AG09319 (cell line): ENCODE results near the gene TMC6.

Experiments
- DNase-seq: peaks from one replicate; pipeline ENCODE4 v3.0.0-alpha.2; 2010; ENCODE audit warnings: low read depth; ENCODE audit errors: extremely low read depth
- CTCF ChIP-seq: IDR thresholded peaks from 2 replicates; pipeline ENCODE4 v1.5.1; 2011; ENCODE audit warnings: low read depth, mild to moderate bottlenecking, inconsistent platforms, low read length, moderate library complexity

Gene TMC6

GRCh38 chr17:78111727-78112517, 16.6 kb downstream of the TMC6 start:
- no peak for DNase-seq
- TF ChIP-seq CTCF, result no peak

GRCh38 chr17:78111016-78111726, 17.4 kb downstream of the TMC6 start:
- TF ChIP-seq CTCF, result no peak
- no peak for DNase-seq

GRCh38 chr17:78110363-78111015, 18.1 kb downstream of the TMC6 start:
- DNase-seq, result no peak
- TF ChIP-seq CTCF, result no peak

- no peak for TF ChIP-seq CTCF
Observed at GRCh38 chr17:78109489-78109761, 19.1 kb downstream of the TMC6 start.

GRCh38 chr17:78108726-78109488, 19.6 kb downstream of the TMC6 start:
- no peak for DNase-seq
- no peak for TF ChIP-seq CTCF

More at GRCh38 chr17:78109489-78109761, 19.1 kb downstream of the TMC6 start:
- DNase-seq, result no peak

GRCh38 chr17:78107976-78108725, 20.4 kb downstream of the TMC6 start:
- TF ChIP-seq CTCF, result no peak
- DNase-seq, result no peak
